Ishikawa (cell line): ENCODE measurements around the gene C11orf65.

Source experiments
- CEBPB ChIP-seq: IDR thresholded peaks from 2 replicates; pipeline ENCODE4 v1.6.1; 2012
- CREB1 ChIP-seq: IDR thresholded peaks from 2 replicates; pipeline ENCODE4 v1.6.1; 2012; ENCODE audit warnings: low read depth
- EGR1 ChIP-seq: IDR thresholded peaks from 2 replicates; pipeline ENCODE4 v1.6.1; 2012
- EP300 ChIP-seq: IDR thresholded peaks from 2 replicates; pipeline ENCODE4 v1.6.1; 2012; ENCODE audit warnings: borderline replicate concordance
- FOXM1 ChIP-seq: IDR thresholded peaks from 2 replicates; pipeline ENCODE4 v1.6.1; 2012; ENCODE audit warnings: low read depth, borderline replicate concordance
- NFIC ChIP-seq: IDR thresholded peaks from 2 replicates; pipeline ENCODE4 v1.6.1; 2012
- RAD21 ChIP-seq: IDR thresholded peaks from 2 replicates; pipeline ENCODE4 v1.6.1; 2012; ENCODE audit warnings: low read depth
- REST ChIP-seq: IDR thresholded peaks from 2 replicates; pipeline ENCODE4 v1.6.1; 2012; ENCODE audit warnings: low read depth, mild to moderate bottlenecking
- TAF1 ChIP-seq: IDR thresholded peaks from 2 replicates; pipeline ENCODE4 v1.6.1; 2012; ENCODE audit warnings: low read depth, mild to moderate bottlenecking
- TCF12 ChIP-seq: IDR thresholded peaks from 2 replicates; pipeline ENCODE4 v1.6.1; 2012; ENCODE audit warnings: low read depth
- TEAD4 ChIP-seq: IDR thresholded peaks from 2 replicates; pipeline ENCODE4 v1.6.1; 2012
- YY1 ChIP-seq: IDR thresholded peaks from 2 replicates; pipeline ENCODE4 v1.6.1; 2012; ENCODE audit warnings: low read depth
- ZBTB7A ChIP-seq: IDR thresholded peaks from 2 replicates; pipeline ENCODE4 v1.6.1; 2012; ENCODE audit warnings: low read depth
- TF ChIP-seq, protein P1 (sequence below): IDR thresholded peaks from 2 replicates; pipeline ENCODE4 v1.6.1; 2012
- TF ChIP-seq, protein P2 (sequence below): IDR thresholded peaks from 2 replicates; pipeline ENCODE4 v1.6.1; 2012

Gene C11orf65

DNA sequence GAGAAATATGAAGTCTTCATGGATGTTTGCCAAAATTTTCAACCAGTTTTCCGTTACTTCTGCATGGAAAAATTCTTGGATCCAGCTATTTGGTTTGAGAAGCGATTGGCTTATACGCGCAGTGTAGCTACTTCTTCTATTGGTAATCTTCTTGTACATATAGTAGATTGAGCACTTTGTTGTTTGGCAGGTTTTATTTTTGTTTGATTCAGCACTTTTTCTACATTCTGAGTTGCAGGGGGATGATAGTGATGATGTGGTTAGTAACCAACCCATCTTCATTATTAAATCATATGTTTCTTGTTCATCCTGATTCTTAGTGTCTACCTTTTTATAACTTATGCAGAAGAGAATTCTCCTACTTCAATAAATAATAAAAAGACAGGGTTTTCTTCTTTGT, 121.6 kb downstream of the C11orf65 start:
- TF ChIP-seq TCF12, result no peak
- TF ChIP-seq TAF1, result no peak

- TF ChIP-seq, protein P1, sequence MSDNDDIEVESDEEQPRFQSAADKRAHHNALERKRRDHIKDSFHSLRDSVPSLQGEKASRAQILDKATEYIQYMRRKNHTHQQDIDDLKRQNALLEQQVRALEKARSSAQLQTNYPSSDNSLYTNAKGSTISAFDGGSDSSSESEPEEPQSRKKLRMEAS, result no peak
- no peak for TF ChIP-seq NFIC
Observed at GRCh38 chr11:108343714-108344113, 123.6 kb downstream of the C11orf65 start.

DNA sequence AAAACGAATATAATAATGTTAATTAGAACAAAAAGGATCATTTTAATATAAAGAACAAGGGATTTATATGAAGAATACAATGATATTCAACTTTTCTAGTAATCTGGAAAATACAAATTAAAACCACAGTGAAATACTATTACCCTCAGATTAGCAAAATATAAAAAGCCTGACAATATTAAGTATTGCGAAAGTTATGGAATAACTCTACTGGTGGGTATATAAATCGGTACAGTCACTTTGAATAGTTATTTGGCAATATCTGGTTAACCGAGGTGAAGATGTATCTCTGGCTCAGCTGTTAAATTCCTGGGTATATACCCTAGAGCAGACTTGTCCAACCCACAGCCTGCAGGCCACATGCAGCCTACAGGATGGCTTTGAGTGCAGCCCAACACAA, 125.7 kb downstream of the C11orf65 start:
- no peak for TF ChIP-seq EGR1
- TF ChIP-seq YY1, result no peak
- no peak for TF ChIP-seq TAF1
- TF ChIP-seq NFIC, result no peak
- no peak for TF ChIP-seq TCF12
- TF ChIP-seq CEBPB, result no peak
- TF ChIP-seq ZBTB7A, result no peak
- TF ChIP-seq REST, result no peak
- TF ChIP-seq EP300, result no peak
- TF ChIP-seq, protein P1, result no peak
- no peak for TF ChIP-seq FOXM1
- TF ChIP-seq, protein P2, sequence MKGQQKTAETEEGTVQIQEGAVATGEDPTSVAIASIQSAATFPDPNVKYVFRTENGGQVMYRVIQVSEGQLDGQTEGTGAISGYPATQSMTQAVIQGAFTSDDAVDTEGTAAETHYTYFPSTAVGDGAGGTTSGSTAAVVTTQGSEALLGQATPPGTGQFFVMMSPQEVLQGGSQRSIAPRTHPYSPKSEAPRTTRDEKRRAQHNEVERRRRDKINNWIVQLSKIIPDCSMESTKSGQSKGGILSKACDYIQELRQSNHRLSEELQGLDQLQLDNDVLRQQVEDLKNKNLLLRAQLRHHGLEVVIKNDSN, result no peak

- TF ChIP-seq EGR1 (no peak), CEBPB (peak; percentile 59; the same call in 1 of the 2 replicates)
- TF ChIP-seq, protein P2, result peak; percentile 57
Observed at GRCh38 chr11:108340973-108341372, 126.4 kb downstream of the C11orf65 start.

DNA sequence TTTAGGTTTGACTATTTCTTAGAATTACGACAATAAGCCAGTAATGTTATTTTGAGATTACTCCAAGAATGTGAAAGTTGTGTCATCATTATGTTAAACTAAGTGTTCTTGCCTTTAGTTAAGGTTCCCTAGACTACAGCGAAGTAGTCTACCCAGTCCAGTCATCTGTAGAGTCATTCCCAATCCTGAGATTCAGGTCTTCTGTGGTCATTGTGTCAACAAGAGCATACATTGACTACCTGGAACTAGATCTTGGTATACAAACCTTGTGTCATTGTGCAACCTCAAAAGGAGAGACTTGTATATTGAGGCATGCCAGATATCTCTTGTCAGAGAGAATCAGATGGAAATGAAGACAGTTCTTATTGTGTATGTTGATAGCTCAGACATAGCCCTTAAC, 128.6 kb downstream of the C11orf65 start:
- TF ChIP-seq YY1 (no peak), EP300 (no peak), TAF1 (no peak), TEAD4 (no peak), EGR1 (no peak)
- TF ChIP-seq, protein P2, result no peak

GRCh38 chr11:108333403-108333899, 133.9 kb downstream of the C11orf65 start:
- no peak for TF ChIP-seq FOXM1
- TF ChIP-seq, protein P2, result no peak
- no peak for TF ChIP-seq RAD21
- no peak for TF ChIP-seq EGR1
- TF ChIP-seq TAF1, result no peak
- no peak for TF ChIP-seq NFIC
- no peak for TF ChIP-seq YY1
- TF ChIP-seq, protein P1, result no peak
- no peak for TF ChIP-seq CREB1
- no peak for TF ChIP-seq EP300
- no peak for TF ChIP-seq TEAD4
- no peak for TF ChIP-seq REST
- TF ChIP-seq ZBTB7A, result no peak
- no peak for TF ChIP-seq TCF12
- TF ChIP-seq CEBPB, result no peak
